ENCODE data around the gene FOXO6. TPM values are rescaled to one million over a fixed set of nuclear protein-coding genes. Genes with fewer than 3 reads are reported as not detected.

FOXO6 gene
- total and polyA plus RNA-seq, 2 donors: 1.1 to 1.6 TPM

Other genes with a start within 250 kb of the FOXO6 start
- gene SCMH1, start 119.1 kb upstream of the FOXO6 start, total RNA-seq: 17.8 TPM
- 14.8 TPM for gene SCMH1, start 119.1 kb upstream of the FOXO6 start, polyA plus RNA-seq
- 0.14 TPM for gene EDN2, start 123.2 kb downstream of the FOXO6 start, total RNA-seq
- gene EDN2, start 123.2 kb downstream of the FOXO6 start, polyA plus RNA-seq: 1.0 TPM

All from thymus (tissue), 2 donors.